Dendritic cell treated with granulocyte-macrophage colony-stimulating factor and Interleukin-4, amounts not matched to agents 40 ng/mL and 50 ng/mL, for 4 days (primary cell): ENCODE results near the gene PLEKHM3.

ENCODE experiments used
- H3K27ac Mint-ChIP-seq: one replicate; pipeline ENCODE4 v1.8.0; 2022; ENCODE audit warnings: mild to moderate bottlenecking, mixed read lengths
- H3K27me3 Mint-ChIP-seq: one replicate; pipeline ENCODE4 v1.8.0; 2022; ENCODE audit warnings: mild to moderate bottlenecking, mixed read lengths
- H3K36me3 Mint-ChIP-seq: one replicate; pipeline ENCODE4 v1.8.0; 2022; ENCODE audit warnings: low read depth, mixed read lengths
- H3K4me1 Mint-ChIP-seq: one replicate; pipeline ENCODE4 v1.8.0; 2022; ENCODE audit warnings: low read depth, mixed read lengths
- H3K4me3 Mint-ChIP-seq: one replicate; pipeline ENCODE4 v1.8.0; 2022; ENCODE audit warnings: mild to moderate bottlenecking, moderate library complexity, mixed read lengths
- H3K9me3 Mint-ChIP-seq: one replicate; pipeline ENCODE4 v1.8.0; 2022; ENCODE audit warnings: mixed read lengths
- intact Hi-C: fragments of 100-400 bp; cut with micrococcal nuclease; formaldehyde crosslinking; loops from one replicate; pipeline ENCODE4 v1.15.0; 2022

Gene PLEKHM3

GRCh38 chr2:207881902-207882301 is 143.4 kb downstream of the PLEKHM3 start:
- H3K27ac Mint-ChIP-seq: no peak overlapping the region
- H3K9me3 Mint-ChIP-seq: no peaks in the 10 kb centered on the region
- intact Hi-C loops: no loop called here
- no peaks in the 10 kb centered on the region for H3K27me3 Mint-ChIP-seq
- peaks cover 27% of the 10 kb centered on the region for H3K4me1 Mint-ChIP-seq
- no peaks in the 10 kb centered on the region for H3K36me3 Mint-ChIP-seq
- H3K4me3 Mint-ChIP-seq: no peak overlapping the region

GRCh38 chr2:207879536-207879935 is 145.8 kb downstream of the PLEKHM3 start:
- Mint-ChIP-seq H3K27me3 (no peaks in the 10 kb centered on the region), H3K9me3 (no peaks in the 10 kb centered on the region), H3K27ac (no peak overlapping the region), H3K4me3 (no peak overlapping the region), H3K4me1 (peaks cover 33% of the 10 kb centered on the region), H3K36me3 (no peaks in the 10 kb centered on the region)
- intact Hi-C loops: no loop called here

- Mint-ChIP-seq H3K4me3 (no peak overlapping the region), H3K36me3 (no peaks in the 10 kb centered on the region), H3K4me1 (peaks cover 34% of the 10 kb centered on the region), H3K9me3 (no peaks in the 10 kb centered on the region), H3K27ac (peak overlapping the region; percentile 34), H3K27me3 (no peaks in the 10 kb centered on the region)
- intact Hi-C loops: no loop called here
These were observed 148.3 kb downstream of the PLEKHM3 start for GRCh38 chr2:207876842-207877535.

GRCh38 chr2:207875473-207876212 is 149.7 kb downstream of the PLEKHM3 start:
- Mint-ChIP-seq H3K4me1 (peaks cover 34% of the 10 kb centered on the region), H3K9me3 (no peaks in the 10 kb centered on the region), H3K4me3 (no peak overlapping the region), H3K36me3 (no peaks in the 10 kb centered on the region), H3K27me3 (no peaks in the 10 kb centered on the region), H3K27ac (no peak overlapping the region)
- intact Hi-C loops: no loop called here

GRCh38 chr2:207873794-207874193 is 151.5 kb downstream of the PLEKHM3 start:
- Mint-ChIP-seq H3K4me3 (no peak overlapping the region), H3K9me3 (no peaks in the 10 kb centered on the region), H3K4me1 (peaks cover 42% of the 10 kb centered on the region), H3K36me3 (no peaks in the 10 kb centered on the region), H3K27me3 (no peaks in the 10 kb centered on the region), H3K27ac (no peak overlapping the region)
- intact Hi-C loops: no loop called here

GRCh38 chr2:207871911-207872310 is 153.4 kb downstream of the PLEKHM3 start:
- H3K4me1 Mint-ChIP-seq: peaks cover 32% of the 10 kb centered on the region
- no peak overlapping the region for H3K27ac Mint-ChIP-seq
- intact Hi-C loops: no loop called here

GRCh38 chr2:207871506-207871905 is 153.8 kb downstream of the PLEKHM3 start:
- Mint-ChIP-seq H3K27me3 (no peaks in the 10 kb centered on the region), H3K36me3 (no peaks in the 10 kb centered on the region), H3K4me3 (no peak overlapping the region), H3K27ac (no peak overlapping the region), H3K9me3 (no peaks in the 10 kb centered on the region), H3K4me1 (peaks cover 28% of the 10 kb centered on the region)
- intact Hi-C loops: no loop called here

More at GRCh38 chr2:207871911-207872310, 153.4 kb downstream of the PLEKHM3 start:
- Mint-ChIP-seq H3K36me3 (no peaks in the 10 kb centered on the region), H3K9me3 (no peaks in the 10 kb centered on the region), H3K27me3 (no peaks in the 10 kb centered on the region), H3K4me3 (no peak overlapping the region)

GRCh38 chr2:207870814-207871213 is 154.5 kb downstream of the PLEKHM3 start:
- Mint-ChIP-seq H3K9me3 (no peaks in the 10 kb centered on the region), H3K4me1 (peaks cover 26% of the 10 kb centered on the region), H3K36me3 (no peaks in the 10 kb centered on the region), H3K27me3 (no peaks in the 10 kb centered on the region), H3K4me3 (no peak overlapping the region), H3K27ac (no peak overlapping the region)
- intact Hi-C loops: no loop called here

- H3K4me1 Mint-ChIP-seq: peaks cover 26% of the 10 kb centered on the region
- H3K27ac Mint-ChIP-seq: peak overlapping the region; percentile 37
These were observed 155.2 kb downstream of the PLEKHM3 start for GRCh38 chr2:207869784-207870778.

GRCh38 chr2:207868855-207869596 is 156.3 kb downstream of the PLEKHM3 start:
- Mint-ChIP-seq H3K9me3 (no peaks in the 10 kb centered on the region), H3K4me1 (peaks cover 26% of the 10 kb centered on the region), H3K27me3 (no peaks in the 10 kb centered on the region), H3K27ac (peak overlapping the region; percentile 37), H3K4me3 (no peak overlapping the region), H3K36me3 (no peaks in the 10 kb centered on the region)
- intact Hi-C loops: no loop called here

More at GRCh38 chr2:207869784-207870778, 155.2 kb downstream of the PLEKHM3 start:
- Mint-ChIP-seq H3K9me3 (no peaks in the 10 kb centered on the region), H3K36me3 (no peaks in the 10 kb centered on the region), H3K27me3 (no peaks in the 10 kb centered on the region), H3K4me3 (no peak overlapping the region)
- intact Hi-C loops: no loop called here

GRCh38 chr2:207867905-207868304 is 157.4 kb downstream of the PLEKHM3 start:
- no peak overlapping the region for H3K4me3 Mint-ChIP-seq
- no peaks in the 10 kb centered on the region for H3K9me3 Mint-ChIP-seq
- no peak overlapping the region for H3K27ac Mint-ChIP-seq
- H3K4me1 Mint-ChIP-seq: peaks cover 19% of the 10 kb centered on the region
- intact Hi-C loops: no loop called here
- H3K27me3 Mint-ChIP-seq: no peaks in the 10 kb centered on the region
- H3K36me3 Mint-ChIP-seq: no peaks in the 10 kb centered on the region

GRCh38 chr2:207867056-207867455 is 158.3 kb downstream of the PLEKHM3 start:
- no peaks in the 10 kb centered on the region for H3K27me3 Mint-ChIP-seq
- no peaks in the 10 kb centered on the region for H3K36me3 Mint-ChIP-seq
- H3K27ac Mint-ChIP-seq: no peak overlapping the region
- peaks cover 15% of the 10 kb centered on the region for H3K4me1 Mint-ChIP-seq
- intact Hi-C loops: no loop called here
- no peak overlapping the region for H3K4me3 Mint-ChIP-seq
- no peaks in the 10 kb centered on the region for H3K9me3 Mint-ChIP-seq

- no peak overlapping the region for H3K27ac Mint-ChIP-seq
- H3K4me3 Mint-ChIP-seq: no peak overlapping the region
- intact Hi-C loops: no loop called here
These were observed 160.1 kb downstream of the PLEKHM3 start for GRCh38 chr2:207865210-207865609.

More at GRCh38 chr2:207865210-207865609, 160.1 kb downstream of the PLEKHM3 start:
- H3K9me3 Mint-ChIP-seq: no peaks in the 10 kb centered on the region
- H3K27me3 Mint-ChIP-seq: no peaks in the 10 kb centered on the region
- H3K36me3 Mint-ChIP-seq: peaks cover 10% of the 10 kb centered on the region
- peaks cover 12% of the 10 kb centered on the region for H3K4me1 Mint-ChIP-seq
